Astrocyte (in vitro differentiated cells and primary cell): ENCODE data around the gene ETS1.

ENCODE experiments used
- EZH2 ChIP-seq: IDR thresholded peaks from 2 replicates; pipeline ENCODE4 v1.6.1; 2012; ENCODE audit warnings: mild to moderate bottlenecking, low read length, inconsistent platforms; ENCODE audit not compliant: insufficient read depth
- TF ChIP-seq, protein P1 (sequence below): IDR thresholded peaks from 2 replicates; pipeline ENCODE4 v1.5.1; 2011; ENCODE audit warnings: low read depth, mild to moderate bottlenecking, inconsistent platforms, low read length, moderate library complexity; ENCODE audit not compliant: insufficient read depth

- TF ChIP-seq, protein P1, sequence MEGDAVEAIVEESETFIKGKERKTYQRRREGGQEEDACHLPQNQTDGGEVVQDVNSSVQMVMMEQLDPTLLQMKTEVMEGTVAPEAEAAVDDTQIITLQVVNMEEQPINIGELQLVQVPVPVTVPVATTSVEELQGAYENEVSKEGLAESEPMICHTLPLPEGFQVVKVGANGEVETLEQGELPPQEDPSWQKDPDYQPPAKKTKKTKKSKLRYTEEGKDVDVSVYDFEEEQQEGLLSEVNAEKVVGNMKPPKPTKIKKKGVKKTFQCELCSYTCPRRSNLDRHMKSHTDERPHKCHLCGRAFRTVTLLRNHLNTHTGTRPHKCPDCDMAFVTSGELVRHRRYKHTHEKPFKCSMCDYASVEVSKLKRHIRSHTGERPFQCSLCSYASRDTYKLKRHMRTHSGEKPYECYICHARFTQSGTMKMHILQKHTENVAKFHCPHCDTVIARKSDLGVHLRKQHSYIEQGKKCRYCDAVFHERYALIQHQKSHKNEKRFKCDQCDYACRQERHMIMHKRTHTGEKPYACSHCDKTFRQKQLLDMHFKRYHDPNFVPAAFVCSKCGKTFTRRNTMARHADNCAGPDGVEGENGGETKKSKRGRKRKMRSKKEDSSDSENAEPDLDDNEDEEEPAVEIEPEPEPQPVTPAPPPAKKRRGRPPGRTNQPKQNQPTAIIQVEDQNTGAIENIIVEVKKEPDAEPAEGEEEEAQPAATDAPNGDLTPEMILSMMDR: no peak
- no peak for TF ChIP-seq EZH2
Measured at GRCh38 chr11:128546916-128547315, 40.4 kb downstream of the ETS1 start.
